ENCODE measurements around the gene SPTBN4.
"Not testable (repeated sequence)": the region's sequence is repeated elsewhere in the genome, so short reads cannot be mapped to it uniquely, and the experiment has no call there.

Gene SPTBN4

GRCh38 chr19:40423938-40424337, 42.9 kb upstream of the SPTBN4 start:
- peaks cover 9% of the 10 kb centered on the region for H3K36me3 ChIP-seq (ENCODE audit: insufficient read depth, low read length)
- no peak overlapping the region for H3K9ac ChIP-seq (ENCODE audit: low read length)

GRCh38 chr19:40424637-40425449, 42.0 kb upstream of the SPTBN4 start:
- peak overlapping the region; percentile 61 for H3K27ac ChIP-seq (ENCODE audit: low read depth, low read length, poor library complexity, severe bottlenecking)
- no peaks in the 10 kb centered on the region for H3K27me3 ChIP-seq (ENCODE audit: insufficient read depth, low read length)
- no peaks in the 10 kb centered on the region for H3K9me3 ChIP-seq (ENCODE audit: low read length)
- no peaks in the 10 kb centered on the region for H3F3A ChIP-seq (ENCODE audit: insufficient read depth, low read length)
- peaks cover 6% of the 10 kb centered on the region; the same call in 1 of the 2 replicates for H3K79me2 ChIP-seq (ENCODE audit: insufficient read depth, low read length)
- peaks cover 9% of the 10 kb centered on the region for H3K36me3 ChIP-seq (ENCODE audit: insufficient read depth, low read length)
- H3K4me3 ChIP-seq (ENCODE audit: low read depth, low read length, poor library complexity, severe bottlenecking), result peak overlapping the region; percentile 84
- H3K9me2 ChIP-seq (ENCODE audit: low read depth, low read length), result no peaks in the 10 kb centered on the region
- TF ChIP-seq EZH2 (IDR thresholded peaks at IDR 0.05; ENCODE audit: borderline replicate concordance, low read length), result no peak
- no peak for TF ChIP-seq CTCF (IDR thresholded peaks at IDR 0.05; ENCODE audit: low read length)
- H3K4me1 ChIP-seq (ENCODE audit: insufficient read depth, low read length, severe bottlenecking), result peaks cover 19% of the 10 kb centered on the region
- peak overlapping the region; percentile 90 for H3K4me2 ChIP-seq (ENCODE audit: low read length)
- no peak overlapping the region for H2AFZ ChIP-seq (ENCODE audit: low read length)
- peak overlapping the region; percentile 86 for H3K9ac ChIP-seq (ENCODE audit: low read length)
- no peaks in the 10 kb centered on the region for H4K20me1 ChIP-seq (ENCODE audit: insufficient read depth, low read length)

More at GRCh38 chr19:40423938-40424337, 42.9 kb upstream of the SPTBN4 start:
- H3K27me3 ChIP-seq (ENCODE audit: insufficient read depth, low read length), result no peaks in the 10 kb centered on the region
- peaks cover 19% of the 10 kb centered on the region for H3K4me1 ChIP-seq (ENCODE audit: insufficient read depth, low read length, severe bottlenecking)
- no peak overlapping the region for H2AFZ ChIP-seq (ENCODE audit: low read length)
- H3K9me2 ChIP-seq (ENCODE audit: low read depth, low read length), result no peaks in the 10 kb centered on the region
- H3K4me3 ChIP-seq (ENCODE audit: low read depth, low read length, poor library complexity, severe bottlenecking), result no peak overlapping the region
- no peak overlapping the region for H3K27ac ChIP-seq (ENCODE audit: low read depth, low read length, poor library complexity, severe bottlenecking)
- H3K9me3 ChIP-seq (ENCODE audit: low read length), result no peaks in the 10 kb centered on the region
- TF ChIP-seq EZH2 (IDR thresholded peaks at IDR 0.05; ENCODE audit: borderline replicate concordance, low read length) (no peak), CTCF (IDR thresholded peaks at IDR 0.05; ENCODE audit: low read length) (no peak)
- H3F3A ChIP-seq (ENCODE audit: insufficient read depth, low read length), result no peaks in the 10 kb centered on the region
- H4K20me1 ChIP-seq (ENCODE audit: insufficient read depth, low read length), result no peaks in the 10 kb centered on the region
- H3K4me2 ChIP-seq (ENCODE audit: low read length), result no peak overlapping the region
- peaks cover 6% of the 10 kb centered on the region; the same call in 1 of the 2 replicates for H3K79me2 ChIP-seq (ENCODE audit: insufficient read depth, low read length)

GRCh38 chr19:40425450-40426287, 41.1 kb upstream of the SPTBN4 start, which contains the start of gene SERTAD1:
TSS of gene SERTAD1 (minus strand) at chr19:40425992. CDS start at chr19:40423546, 2,446 bp downstream.
- no peaks in the 10 kb centered on the region for H3K9me2 ChIP-seq (ENCODE audit: low read depth, low read length)
- H2AFZ ChIP-seq (ENCODE audit: low read length), result peak within 1 kb of the TSS; percentile 82; the same call in 1 of the 2 replicates
- H3K4me3 ChIP-seq (ENCODE audit: low read depth, low read length, poor library complexity, severe bottlenecking), result peak within 1 kb of the TSS; percentile 84
- H3K4me1 ChIP-seq (ENCODE audit: insufficient read depth, low read length, severe bottlenecking), result peaks cover 19% of the 10 kb centered on the region
- H3K79me2 ChIP-seq (ENCODE audit: insufficient read depth, low read length), result peaks cover 6% of the 10 kb centered on the region; the same call in 1 of the 2 replicates
- H3F3A ChIP-seq (ENCODE audit: insufficient read depth, low read length), result no peaks in the 10 kb centered on the region
- H3K9ac ChIP-seq (ENCODE audit: low read length), result peak within 1 kb of the TSS; percentile 87
- H4K20me1 ChIP-seq (ENCODE audit: insufficient read depth, low read length), result no peaks in the 10 kb centered on the region
- TF ChIP-seq CTCF (IDR thresholded peaks at IDR 0.05; ENCODE audit: low read length), result peak; percentile 91
- TF ChIP-seq EZH2 (IDR thresholded peaks at IDR 0.05; ENCODE audit: borderline replicate concordance, low read length), result no peak
- H3K4me2 ChIP-seq (ENCODE audit: low read length), result peak within 1 kb of the TSS; percentile 99
- H3K9me3 ChIP-seq (ENCODE audit: low read length), result no peaks in the 10 kb centered on the region
- H3K27ac ChIP-seq (ENCODE audit: low read depth, low read length, poor library complexity, severe bottlenecking), result peak within 1 kb of the TSS; percentile 69
- no peaks in the 10 kb centered on the region for H3K27me3 ChIP-seq (ENCODE audit: insufficient read depth, low read length)
- peaks cover 9% of the 10 kb centered on the region for H3K36me3 ChIP-seq (ENCODE audit: insufficient read depth, low read length)

GRCh38 chr19:40428197-40428596, 38.6 kb upstream of the SPTBN4 start:
- H3K27ac ChIP-seq (ENCODE audit: low read depth, low read length, poor library complexity, severe bottlenecking); H3K27me3 ChIP-seq (ENCODE audit: insufficient read depth, low read length); H3K9me3 ChIP-seq (ENCODE audit: low read length); H3K36me3 ChIP-seq (ENCODE audit: insufficient read depth, low read length); H2AFZ ChIP-seq (ENCODE audit: low read length); H3F3A ChIP-seq (ENCODE audit: insufficient read depth, low read length); H3K79me2 ChIP-seq (ENCODE audit: insufficient read depth, low read length); H3K9me2 ChIP-seq (ENCODE audit: low read depth, low read length); H3K4me3 ChIP-seq (ENCODE audit: low read depth, low read length, poor library complexity, severe bottlenecking); H3K4me2 ChIP-seq (ENCODE audit: low read length); H4K20me1 ChIP-seq (ENCODE audit: insufficient read depth, low read length); H3K9ac ChIP-seq (ENCODE audit: low read length): not testable (repeated sequence)
- peaks cover 13% of the 10 kb centered on the region for H3K4me1 ChIP-seq (ENCODE audit: insufficient read depth, low read length, severe bottlenecking)

- not testable (repeated sequence) for H3K79me2 ChIP-seq (ENCODE audit: insufficient read depth, low read length); H3K36me3 ChIP-seq (ENCODE audit: insufficient read depth, low read length); H3K9ac ChIP-seq (ENCODE audit: low read length); H3K4me2 ChIP-seq (ENCODE audit: low read length); H3K27me3 ChIP-seq (ENCODE audit: insufficient read depth, low read length); H4K20me1 ChIP-seq (ENCODE audit: insufficient read depth, low read length); H3F3A ChIP-seq (ENCODE audit: insufficient read depth, low read length); H2AFZ ChIP-seq (ENCODE audit: low read length); H3K9me2 ChIP-seq (ENCODE audit: low read depth, low read length); H3K4me3 ChIP-seq (ENCODE audit: low read depth, low read length, poor library complexity, severe bottlenecking); H3K9me3 ChIP-seq (ENCODE audit: low read length); H3K27ac ChIP-seq (ENCODE audit: low read depth, low read length, poor library complexity, severe bottlenecking)
- H3K4me1 ChIP-seq (ENCODE audit: insufficient read depth, low read length, severe bottlenecking), result peaks cover 27% of the 10 kb centered on the region
Measured at GRCh38 chr19:40430242-40430641, 36.6 kb upstream of the SPTBN4 start.

Measured in OCI-LY1 (cell line).